ENCODE results near the gene ANKRD10.

Gene ANKRD10

DNA sequence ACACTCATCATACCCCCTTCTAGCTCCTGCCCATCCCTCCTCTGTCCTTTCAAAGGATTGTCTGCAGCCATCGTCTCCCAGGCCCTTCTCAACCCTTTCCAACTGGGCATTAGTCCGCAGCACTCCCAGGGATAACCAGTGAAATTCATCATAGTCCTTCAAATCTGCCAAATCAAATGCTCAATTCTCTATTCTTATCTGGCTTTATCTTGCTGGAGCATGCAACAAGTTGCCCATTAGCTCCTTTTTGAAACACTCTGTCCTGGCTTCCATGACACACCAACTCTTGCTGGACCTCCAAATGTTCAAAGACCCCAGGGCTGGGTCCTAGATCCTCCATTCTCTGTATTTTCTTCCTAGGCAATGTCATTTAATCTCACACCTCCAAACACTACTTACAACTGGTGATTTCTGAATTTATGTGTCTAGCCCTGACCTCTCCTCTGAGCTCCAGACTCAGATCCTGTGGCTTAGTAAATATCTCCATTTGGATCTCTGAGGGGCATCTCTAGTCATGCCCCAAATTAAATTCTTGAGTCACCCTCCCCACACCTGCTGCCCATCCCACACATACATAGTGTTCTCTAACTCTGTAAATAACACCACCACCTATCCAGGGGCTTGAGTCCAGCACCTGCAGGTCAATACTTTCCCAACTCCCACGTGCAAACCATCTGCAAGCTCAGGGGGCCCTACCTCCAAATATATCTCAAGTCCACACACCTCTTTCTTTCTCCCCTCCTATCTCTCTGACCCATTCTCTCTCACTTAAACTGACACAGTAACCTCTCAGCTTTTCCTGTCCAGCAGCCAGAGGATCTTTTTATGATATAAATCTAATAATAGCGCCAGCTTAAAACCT is 9.1 kb upstream of the ANKRD10 start:
- TF ChIP-seq, protein P1, sequence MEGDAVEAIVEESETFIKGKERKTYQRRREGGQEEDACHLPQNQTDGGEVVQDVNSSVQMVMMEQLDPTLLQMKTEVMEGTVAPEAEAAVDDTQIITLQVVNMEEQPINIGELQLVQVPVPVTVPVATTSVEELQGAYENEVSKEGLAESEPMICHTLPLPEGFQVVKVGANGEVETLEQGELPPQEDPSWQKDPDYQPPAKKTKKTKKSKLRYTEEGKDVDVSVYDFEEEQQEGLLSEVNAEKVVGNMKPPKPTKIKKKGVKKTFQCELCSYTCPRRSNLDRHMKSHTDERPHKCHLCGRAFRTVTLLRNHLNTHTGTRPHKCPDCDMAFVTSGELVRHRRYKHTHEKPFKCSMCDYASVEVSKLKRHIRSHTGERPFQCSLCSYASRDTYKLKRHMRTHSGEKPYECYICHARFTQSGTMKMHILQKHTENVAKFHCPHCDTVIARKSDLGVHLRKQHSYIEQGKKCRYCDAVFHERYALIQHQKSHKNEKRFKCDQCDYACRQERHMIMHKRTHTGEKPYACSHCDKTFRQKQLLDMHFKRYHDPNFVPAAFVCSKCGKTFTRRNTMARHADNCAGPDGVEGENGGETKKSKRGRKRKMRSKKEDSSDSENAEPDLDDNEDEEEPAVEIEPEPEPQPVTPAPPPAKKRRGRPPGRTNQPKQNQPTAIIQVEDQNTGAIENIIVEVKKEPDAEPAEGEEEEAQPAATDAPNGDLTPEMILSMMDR (IDR thresholded peaks at IDR 0.05; ENCODE audit: extremely low read depth, missing control alignments): no peak
- no peak for DNase-seq (ENCODE audit: low spot score)

DNA sequence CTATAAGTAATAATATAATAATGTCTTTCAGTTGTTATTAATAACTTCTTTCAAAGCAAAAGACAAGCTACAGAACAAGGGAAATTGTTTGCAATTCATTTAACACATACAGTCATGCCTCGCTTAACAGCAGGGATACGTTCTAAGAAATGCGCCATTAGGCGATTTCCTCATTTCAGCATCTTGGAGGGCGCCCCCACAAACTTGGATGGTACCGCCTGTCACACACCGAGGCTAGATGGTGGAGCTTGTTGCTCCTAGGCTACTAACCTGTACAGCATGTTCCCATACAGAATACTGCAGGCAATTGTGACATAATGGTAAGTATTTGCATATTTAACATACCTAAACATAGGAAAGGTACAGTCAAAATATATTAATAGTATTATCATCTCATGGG is 8.2 kb upstream of the ANKRD10 start:
- DNase-seq (ENCODE audit: low spot score): no peak
- TF ChIP-seq, protein P1 (IDR thresholded peaks at IDR 0.05; ENCODE audit: extremely low read depth, missing control alignments): no peak

DNA sequence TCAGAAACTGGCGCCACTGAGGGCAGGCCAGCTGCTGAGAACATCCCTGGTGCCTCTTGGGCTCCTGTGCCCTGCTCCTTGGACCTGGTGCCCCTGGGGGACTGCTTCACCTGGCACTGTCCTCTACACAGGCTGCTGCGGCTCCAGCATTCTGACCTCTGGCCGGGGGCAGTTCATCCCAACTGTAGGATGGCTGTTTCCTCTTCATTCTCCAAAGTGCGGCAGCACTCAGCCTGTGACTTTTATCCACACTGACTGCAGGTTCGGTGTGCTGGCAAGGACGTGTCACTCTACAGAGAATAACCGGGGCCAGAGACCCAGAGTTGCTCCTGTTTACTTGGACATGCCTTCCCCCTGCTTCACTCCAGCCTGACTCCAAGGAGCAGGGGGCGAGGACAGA is 7.6 kb upstream of the ANKRD10 start:
- DNase-seq (ENCODE audit: low spot score): no peak
- TF ChIP-seq, protein P1 (IDR thresholded peaks at IDR 0.05; ENCODE audit: extremely low read depth, missing control alignments): no peak

DNA sequence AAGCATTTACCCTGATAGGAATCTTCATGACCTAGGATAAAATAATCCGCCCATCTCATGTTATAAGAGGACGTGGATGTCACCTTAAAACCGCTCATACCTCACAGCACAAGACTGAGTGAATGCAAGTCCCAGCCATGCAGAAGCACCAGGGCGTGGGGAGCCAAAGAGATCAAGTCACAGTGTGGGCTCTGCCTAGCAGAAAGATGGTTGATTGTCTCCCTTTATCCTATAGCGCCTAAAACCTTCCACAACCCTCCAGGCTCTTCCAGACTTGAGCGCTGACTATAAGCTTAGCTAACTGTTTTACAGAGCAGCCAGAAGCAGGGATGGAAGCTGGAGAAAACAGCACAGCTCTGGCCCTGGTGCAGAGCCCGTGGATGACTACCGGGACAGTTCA is 6.8 kb upstream of the ANKRD10 start:
- no peak for DNase-seq (ENCODE audit: low spot score)
- TF ChIP-seq, protein P1 (IDR thresholded peaks at IDR 0.05; ENCODE audit: extremely low read depth, missing control alignments): no peak

DNA sequence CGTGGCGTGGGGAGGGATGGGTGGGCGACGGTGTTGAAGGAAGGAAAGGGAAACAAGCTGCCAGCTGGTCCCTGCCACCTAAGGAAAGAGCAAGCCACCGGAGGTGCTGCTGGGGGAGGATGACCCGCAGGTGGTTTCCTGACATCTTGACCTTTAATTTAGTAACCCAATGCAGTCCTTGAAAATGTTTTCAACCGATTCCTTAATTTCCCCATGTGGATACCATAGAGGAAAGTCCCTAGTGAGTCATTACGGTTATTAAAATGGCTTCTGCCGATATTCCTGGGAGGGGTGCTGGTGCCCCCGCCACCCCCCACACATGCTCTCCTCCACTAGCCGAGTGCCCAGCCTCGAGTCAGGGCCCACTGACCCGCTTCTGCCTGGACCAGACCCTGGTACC is 6.3 kb upstream of the ANKRD10 start:
- no peak for DNase-seq (ENCODE audit: low spot score)
- TF ChIP-seq, protein P1 (IDR thresholded peaks at IDR 0.05; ENCODE audit: extremely low read depth, missing control alignments): no peak

DNA sequence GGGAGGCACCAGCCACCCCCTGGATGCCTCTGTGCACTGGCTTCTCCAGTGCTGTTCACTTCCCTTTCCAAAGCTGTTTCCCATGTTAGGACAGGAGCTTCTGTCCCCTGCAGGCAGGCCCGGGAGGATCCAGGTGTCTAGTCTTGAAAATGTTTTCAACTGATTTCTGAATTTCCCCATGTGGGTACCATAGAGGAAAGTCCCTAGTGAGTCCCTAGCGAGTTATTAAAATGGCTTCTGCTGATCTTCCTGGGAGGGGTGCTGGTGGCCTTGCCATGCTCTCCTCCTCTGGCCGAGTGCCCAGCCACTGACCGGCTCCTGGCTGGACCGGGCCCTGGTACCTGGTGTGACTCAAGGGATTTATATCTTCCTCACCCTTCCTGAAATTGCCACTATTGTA is 5.2 kb upstream of the ANKRD10 start:
- TF ChIP-seq, protein P1 (IDR thresholded peaks at IDR 0.05; ENCODE audit: extremely low read depth, missing control alignments): no peak
- DNase-seq (ENCODE audit: low spot score): no peak

DNA sequence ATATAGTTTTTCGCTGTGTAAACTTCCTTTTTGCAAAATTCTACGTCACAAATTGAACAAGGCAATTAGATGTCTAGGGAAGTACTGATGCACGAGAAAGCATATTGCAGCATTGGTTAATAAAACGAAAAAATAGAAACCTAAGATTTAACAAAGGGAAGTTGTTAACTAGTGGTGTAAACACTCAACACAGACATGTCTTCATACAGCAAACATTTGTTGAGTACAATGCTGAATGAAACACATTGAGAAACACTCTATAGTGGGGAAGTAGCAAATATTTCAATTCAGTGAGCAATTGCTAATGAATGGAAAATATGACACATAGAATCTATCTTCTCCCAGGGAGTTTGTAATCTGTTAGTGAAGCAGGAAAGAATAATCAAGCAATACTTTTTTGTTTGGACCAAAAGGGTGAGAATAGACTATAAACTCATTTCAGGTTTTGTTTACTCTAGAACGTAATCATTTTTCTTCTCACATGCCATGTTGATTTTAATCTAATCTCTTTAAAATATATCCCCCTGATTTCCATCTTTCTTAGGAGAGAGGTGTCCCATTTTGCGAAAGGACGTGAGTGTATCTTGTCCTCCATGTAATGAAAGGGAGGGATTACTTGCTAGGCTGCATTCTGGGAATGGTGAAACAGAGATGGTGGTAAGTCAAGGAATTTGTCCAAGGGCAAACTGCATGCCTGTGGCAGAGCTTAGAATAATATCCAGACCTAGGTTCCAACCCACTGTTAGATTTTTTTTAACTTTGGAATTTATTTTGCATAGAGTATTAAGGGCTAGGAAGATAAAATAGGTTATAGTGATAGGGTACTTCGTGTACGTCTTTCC is 1.7 kb upstream of the ANKRD10 start:
- TF ChIP-seq, protein P1 (IDR thresholded peaks at IDR 0.05; ENCODE audit: extremely low read depth, missing control alignments): no peak
- no peak for DNase-seq (ENCODE audit: low spot score)
